IgD-negative memory B cell (primary cell): ENCODE results near the gene SLIT3. TPM values are rescaled to one million over a fixed set of nuclear protein-coding genes. Genes with fewer than 3 reads are reported as not detected.
A peak's percentile ranks its signal among the peaks of the same experiment; 100 is the strongest.

Experiments
- H3K27ac Mint-ChIP-seq, 3 donors: one replicate each; pipeline ENCODE4 v1.8.0; 2020 to 2022; ENCODE audit warnings: mild to moderate bottlenecking in 3 of 3, mixed read lengths in 3 of 3, moderate library complexity in 1 of 3
- H3K27me3 Mint-ChIP-seq: one replicate; pipeline ENCODE4 v1.8.0; 2021; ENCODE audit warnings: mixed read lengths
- H3K36me3 Mint-ChIP-seq: one replicate; pipeline ENCODE4 v1.8.0; 2020; ENCODE audit warnings: mild to moderate bottlenecking, mixed read lengths
- H3K4me1 Mint-ChIP-seq, 3 donors: one replicate each; pipeline ENCODE4 v1.8.0; 2020 to 2022; ENCODE audit warnings: mixed read lengths in 3 of 3, mild to moderate bottlenecking in 1 of 3
- H3K4me3 Mint-ChIP-seq, 4 donors: one replicate each; pipeline ENCODE4 v1.8.0; 2020 to 2022; ENCODE audit warnings: mild to moderate bottlenecking in 4 of 4, mixed read lengths in 4 of 4, moderate library complexity in 3 of 4
- H3K9me3 Mint-ChIP-seq, 3 donors: one replicate each; pipeline ENCODE4 v1.8.0; 2020 to 2021; ENCODE audit warnings: mixed read lengths in 3 of 3, mild to moderate bottlenecking in 1 of 3
- polyA plus RNA-seq: library from polyadenylated mRNA; unstranded; fragments of 300-500 nt; fragmentation: Illumina TruSeq; gene quantifications from one replicate; pipeline ENCODE4 v1.2.3, GENCODE V29; 2021

The SLIT3 gene
- polyA plus RNA-seq, 1 donor from 2014 or later: not detected

DNA sequence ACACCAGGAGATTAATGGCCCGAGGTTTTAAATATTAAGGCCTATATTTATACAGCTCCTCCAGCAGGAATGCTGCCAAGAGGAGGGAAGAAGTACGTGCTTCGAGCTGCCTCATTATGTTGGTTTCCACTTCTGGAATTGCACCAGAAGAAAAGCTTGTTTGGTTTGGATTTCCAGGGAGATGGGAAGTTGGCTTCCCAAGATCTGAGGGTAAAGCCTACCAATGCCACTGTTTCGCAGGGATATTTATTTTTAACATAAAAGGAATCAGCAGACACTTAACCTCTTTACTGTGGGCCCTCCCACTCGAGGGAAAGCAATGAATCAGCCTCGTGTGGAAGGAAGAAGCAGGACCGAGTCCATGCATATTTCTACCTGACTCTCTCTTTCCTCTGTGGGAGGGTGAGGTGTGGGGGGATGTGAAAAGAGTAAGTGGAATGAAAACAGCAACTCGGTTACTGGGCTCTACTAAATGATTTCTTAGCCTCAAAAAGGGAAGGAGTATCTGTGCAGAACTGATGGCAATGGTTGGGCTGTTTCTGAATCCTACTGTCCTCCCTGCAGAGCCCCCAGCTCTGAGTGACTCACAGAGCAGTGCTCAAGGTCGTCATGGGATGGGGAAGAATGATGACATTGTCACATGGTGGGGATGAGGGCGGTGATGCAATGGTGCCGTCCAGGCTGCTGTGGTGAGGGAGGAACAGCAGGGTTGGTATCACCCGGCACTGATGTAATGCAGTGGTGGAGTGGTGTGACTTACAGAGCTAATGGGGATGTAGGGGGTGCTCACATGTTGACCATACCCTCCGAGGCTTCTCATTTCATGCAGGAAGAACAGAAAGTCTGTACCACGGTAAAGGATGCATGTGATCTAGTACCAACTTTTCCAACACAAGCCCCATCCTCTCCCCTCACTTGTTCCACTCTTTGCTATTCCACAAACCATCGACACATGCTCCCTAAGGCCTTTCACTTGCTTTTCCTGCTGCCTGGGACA is 506.8 kb downstream of the SLIT3 start:
- Mint-ChIP-seq H3K27me3 (peaks cover 3% of the 10 kb centered on the region), H3K9me3 (no peaks in the 10 kb centered on the region), H3K27ac (peak overlapping the region in 2 of 3 donors; percentile 18 to 53), H3K36me3 (peaks cover 2% of the 10 kb centered on the region), H3K4me1 (peaks cover 0 to 1% (median 0%) of the 10 kb centered on the region in 3 donors), H3K4me3 (no peak overlapping the region)

GRCh38 chr5:168792678-168793077 is 508.3 kb downstream of the SLIT3 start:
- Mint-ChIP-seq H3K27ac (no peak overlapping the region), H3K4me1 (peaks cover 0 to 1% (median 0%) of the 10 kb centered on the region in 3 donors), H3K36me3 (peaks cover 2% of the 10 kb centered on the region), H3K27me3 (peaks cover 4% of the 10 kb centered on the region), H3K9me3 (no peaks in the 10 kb centered on the region), H3K4me3 (no peak overlapping the region)

DNA sequence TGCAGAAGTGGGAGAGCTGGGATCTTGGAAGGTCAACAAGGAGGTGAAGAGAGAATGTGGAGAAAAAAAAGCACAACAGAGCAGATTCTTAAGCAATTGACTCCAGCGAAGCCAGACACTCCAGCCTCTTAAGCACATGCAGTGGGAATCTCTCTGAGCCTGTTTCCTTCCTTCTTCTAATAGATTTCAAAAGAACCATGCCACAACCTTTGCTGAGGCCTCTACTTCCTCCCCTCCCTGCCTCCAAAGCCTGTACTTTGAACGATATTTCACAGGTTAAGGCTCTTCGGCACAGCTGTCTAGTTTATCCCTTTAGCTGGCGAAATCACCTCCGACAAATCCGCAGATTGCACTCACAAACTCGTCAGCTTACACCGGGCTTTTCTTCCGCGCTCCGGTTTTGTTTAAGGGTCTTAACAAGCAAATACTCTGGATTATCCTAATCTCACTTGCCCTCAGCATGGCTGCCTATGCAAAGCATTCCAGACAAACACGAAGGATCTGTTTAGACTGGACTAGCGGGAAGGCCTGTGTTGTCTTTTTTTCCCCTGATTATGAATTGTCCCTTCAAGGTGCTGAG is 510.2 kb downstream of the SLIT3 start:
- peaks cover 4% of the 10 kb centered on the region for H3K27me3 Mint-ChIP-seq
- peak overlapping the region in 1 of 4 donors; percentile 17 for H3K4me3 Mint-ChIP-seq
- H3K9me3 Mint-ChIP-seq: no peaks in the 10 kb centered on the region
- H3K4me1 Mint-ChIP-seq: peaks cover 0 to 1% (median 0%) of the 10 kb centered on the region in 3 donors
- H3K36me3 Mint-ChIP-seq: peaks cover 2% of the 10 kb centered on the region
- no peak overlapping the region for H3K27ac Mint-ChIP-seq

GRCh38 chr5:168790002-168790635 is 510.8 kb downstream of the SLIT3 start:
- Mint-ChIP-seq H3K9me3 (no peaks in the 10 kb centered on the region), H3K36me3 (no peaks in the 10 kb centered on the region), H3K4me1 (peaks cover 0 to 1% (median 0%) of the 10 kb centered on the region in 3 donors), H3K4me3 (no peak overlapping the region), H3K27me3 (peaks cover 4% of the 10 kb centered on the region), H3K27ac (no peak overlapping the region)

GRCh38 chr5:168788786-168789185 is 512.2 kb downstream of the SLIT3 start:
- Mint-ChIP-seq H3K36me3 (no peaks in the 10 kb centered on the region), H3K9me3 (no peaks in the 10 kb centered on the region), H3K4me1 (no peaks in the 10 kb centered on the region), H3K4me3 (no peak overlapping the region), H3K27me3 (peaks cover 4% of the 10 kb centered on the region), H3K27ac (no peak overlapping the region)

GRCh38 chr5:168788107-168788506 is 512.8 kb downstream of the SLIT3 start:
- no peaks in the 10 kb centered on the region for H3K9me3 Mint-ChIP-seq
- H3K4me3 Mint-ChIP-seq: no peak overlapping the region
- H3K4me1 Mint-ChIP-seq: no peaks in the 10 kb centered on the region
- no peaks in the 10 kb centered on the region for H3K36me3 Mint-ChIP-seq
- H3K27me3 Mint-ChIP-seq: peaks cover 2% of the 10 kb centered on the region
- no peak overlapping the region for H3K27ac Mint-ChIP-seq

DNA sequence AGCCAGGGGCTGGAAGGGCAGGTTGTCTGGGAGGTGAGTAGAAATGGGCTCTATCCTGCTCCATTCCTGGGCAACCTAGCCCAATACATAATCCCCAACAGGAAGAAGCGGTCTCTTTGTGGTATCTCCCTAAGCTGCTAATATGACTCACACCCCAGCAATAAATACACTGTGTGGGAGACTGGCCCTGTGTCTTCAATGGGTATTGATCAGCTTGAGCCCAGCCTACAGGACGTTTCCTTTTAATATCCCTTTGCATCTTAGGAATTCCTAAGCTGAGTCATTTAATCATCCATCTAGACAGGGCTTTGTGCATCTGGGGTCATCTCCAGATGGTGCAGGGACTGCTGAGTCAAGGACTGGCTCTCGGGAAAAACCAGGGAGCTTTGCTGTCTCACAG is 514.8 kb downstream of the SLIT3 start:
- Mint-ChIP-seq H3K27me3 (peaks cover 2% of the 10 kb centered on the region), H3K4me3 (no peak overlapping the region), H3K27ac (no peak overlapping the region), H3K4me1 (no peaks in the 10 kb centered on the region), H3K9me3 (no peaks in the 10 kb centered on the region), H3K36me3 (no peaks in the 10 kb centered on the region)

DNA sequence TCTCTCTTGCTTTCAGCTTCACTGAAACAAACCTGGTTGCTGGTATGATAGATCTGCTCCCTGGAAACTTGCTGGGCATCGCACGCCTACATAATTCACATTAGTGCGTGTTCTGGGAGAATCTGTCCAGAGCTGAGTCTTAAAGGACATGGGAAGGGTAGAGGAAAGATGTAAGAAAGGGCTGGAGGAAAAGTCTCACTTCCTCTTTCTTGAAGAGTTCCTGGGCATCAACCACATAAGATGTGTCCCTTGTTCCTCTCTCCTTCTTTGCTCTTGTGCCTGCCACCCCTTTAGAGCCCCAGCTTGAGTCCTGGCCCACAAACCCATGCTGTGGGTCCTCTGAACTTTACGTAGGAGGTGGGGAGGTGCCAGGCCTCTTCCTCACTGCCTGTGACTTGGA is 516.5 kb downstream of the SLIT3 start:
- peaks cover 2% of the 10 kb centered on the region for H3K27me3 Mint-ChIP-seq
- no peak overlapping the region for H3K4me3 Mint-ChIP-seq
- H3K27ac Mint-ChIP-seq: no peak overlapping the region
- H3K9me3 Mint-ChIP-seq: no peaks in the 10 kb centered on the region
- H3K4me1 Mint-ChIP-seq: no peaks in the 10 kb centered on the region
- H3K36me3 Mint-ChIP-seq: no peaks in the 10 kb centered on the region

DNA sequence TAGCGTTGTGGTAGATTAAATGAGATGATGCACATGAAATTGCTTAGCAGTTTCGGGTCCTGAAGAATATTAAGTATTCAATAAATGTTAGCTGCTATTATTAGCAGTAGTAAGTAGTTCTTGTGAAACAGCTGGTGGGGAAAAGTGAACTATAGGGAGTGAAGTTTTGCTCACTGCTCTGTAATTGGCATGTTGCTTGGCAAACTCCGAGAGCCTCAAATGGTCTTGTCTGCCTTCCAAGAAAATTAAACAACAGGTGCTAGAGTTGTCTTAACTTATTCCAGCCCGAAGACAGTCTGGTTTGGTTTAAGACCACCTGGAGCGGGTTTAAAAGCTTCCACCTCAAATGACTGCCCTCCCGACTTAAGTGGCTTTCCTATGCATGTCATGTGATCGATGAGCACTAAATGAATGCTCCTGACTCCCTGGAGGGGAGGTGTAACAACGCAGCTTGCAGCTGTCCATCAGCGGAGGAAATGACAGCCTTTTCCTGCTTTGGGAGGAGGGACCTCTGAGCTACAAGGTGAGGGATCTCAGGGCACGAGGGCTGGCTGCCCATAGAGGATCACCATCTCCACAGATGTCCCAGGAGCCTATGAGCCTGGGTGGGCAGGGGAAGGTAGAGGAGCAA is 518.9 kb downstream of the SLIT3 start:
- Mint-ChIP-seq H3K4me1 (no peaks in the 10 kb centered on the region), H3K4me3 (no peak overlapping the region), H3K9me3 (no peaks in the 10 kb centered on the region), H3K27ac (no peak overlapping the region), H3K27me3 (no peaks in the 10 kb centered on the region), H3K36me3 (no peaks in the 10 kb centered on the region)

DNA sequence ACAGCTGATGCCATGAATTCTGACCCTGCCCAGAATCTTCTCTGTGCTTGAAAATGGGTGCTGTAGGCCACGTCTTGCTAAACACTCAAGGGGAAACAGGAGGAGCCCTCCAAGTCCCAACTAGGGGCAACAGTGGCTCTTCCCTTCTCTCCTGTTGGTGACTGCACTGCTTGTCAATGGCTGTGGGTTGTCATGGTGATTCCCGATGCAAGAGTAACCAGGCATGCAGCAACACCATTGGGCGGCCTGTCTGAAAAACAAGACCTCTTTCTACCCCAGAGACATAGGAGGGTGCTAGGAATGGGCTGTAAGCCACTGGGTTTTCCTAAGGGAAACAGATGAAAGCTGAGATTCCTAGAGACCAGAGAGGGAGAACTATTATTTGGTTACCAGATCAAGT is 520.1 kb downstream of the SLIT3 start:
- H3K27ac Mint-ChIP-seq: no peak overlapping the region
- H3K4me3 Mint-ChIP-seq: no peak overlapping the region
- no peaks in the 10 kb centered on the region for H3K36me3 Mint-ChIP-seq
- H3K4me1 Mint-ChIP-seq: no peaks in the 10 kb centered on the region
- H3K9me3 Mint-ChIP-seq: no peaks in the 10 kb centered on the region
- H3K27me3 Mint-ChIP-seq: no peaks in the 10 kb centered on the region

DNA sequence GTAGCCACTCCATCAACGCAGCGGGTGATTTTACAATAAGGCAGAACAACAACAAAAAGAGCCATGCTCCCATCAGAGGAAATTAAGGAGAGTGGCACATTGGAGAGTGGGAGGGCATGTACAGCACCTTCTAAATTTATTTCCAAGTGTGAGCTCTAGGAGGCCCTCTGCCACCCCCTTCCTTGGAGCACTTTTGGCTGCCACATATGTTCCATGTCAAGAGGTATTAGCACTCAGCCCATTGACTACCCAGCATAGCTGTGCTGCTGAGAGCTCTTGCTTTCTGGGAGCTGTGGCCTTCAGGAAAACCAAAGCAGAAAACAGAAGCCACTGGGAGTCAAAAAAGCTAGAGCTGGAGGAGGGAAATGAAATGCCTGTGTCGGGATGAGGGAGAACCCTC is 521.6 kb downstream of the SLIT3 start:
- Mint-ChIP-seq H3K27ac (no peak overlapping the region), H3K27me3 (no peaks in the 10 kb centered on the region), H3K9me3 (no peaks in the 10 kb centered on the region), H3K4me3 (no peak overlapping the region), H3K36me3 (no peaks in the 10 kb centered on the region), H3K4me1 (no peaks in the 10 kb centered on the region)

DNA sequence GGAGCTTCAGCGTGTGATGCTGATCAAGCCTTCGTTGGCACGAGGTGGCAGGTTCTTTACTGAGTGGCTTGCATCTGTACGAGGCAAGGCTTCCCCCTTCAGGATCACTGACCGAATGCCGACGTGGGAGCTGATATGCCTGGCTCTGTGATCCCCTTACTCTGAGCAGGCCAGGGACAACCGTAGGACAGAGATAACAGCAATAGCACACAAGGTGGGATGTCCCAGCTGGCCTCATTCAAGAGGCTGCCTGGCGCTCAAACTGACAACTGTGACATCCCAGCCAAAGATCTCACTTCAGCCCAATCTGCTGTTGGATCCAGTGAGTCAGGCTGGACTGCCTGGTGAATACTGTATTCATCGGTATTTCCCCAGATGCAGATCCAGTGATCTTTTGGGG is 522.4 kb downstream of the SLIT3 start:
- Mint-ChIP-seq H3K27ac (no peak overlapping the region), H3K9me3 (no peaks in the 10 kb centered on the region), H3K4me1 (no peaks in the 10 kb centered on the region), H3K36me3 (no peaks in the 10 kb centered on the region), H3K4me3 (no peak overlapping the region), H3K27me3 (peaks cover 1% of the 10 kb centered on the region)

DNA sequence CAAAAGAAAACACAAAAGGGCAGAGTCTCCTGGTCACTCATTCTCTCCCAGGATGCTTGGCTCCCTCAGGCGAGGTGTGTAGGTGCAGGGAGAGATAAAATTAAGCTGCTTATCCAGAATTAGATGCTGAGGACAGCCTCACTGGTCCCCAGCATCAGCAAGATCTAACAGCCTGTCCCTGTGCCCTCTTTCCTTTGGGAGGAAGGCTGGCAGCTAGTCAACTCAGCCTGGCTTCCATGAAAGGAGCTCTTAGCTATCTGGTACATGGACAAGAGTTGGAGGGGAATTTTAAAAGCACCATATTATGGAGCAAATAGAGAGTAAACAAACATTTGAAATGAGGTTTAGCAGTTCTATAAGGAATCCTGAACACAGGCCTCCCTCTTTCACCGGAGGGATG is 523.3 kb downstream of the SLIT3 start:
- peaks cover 1% of the 10 kb centered on the region for H3K27me3 Mint-ChIP-seq
- no peak overlapping the region for H3K27ac Mint-ChIP-seq
- H3K4me3 Mint-ChIP-seq: no peak overlapping the region
- H3K36me3 Mint-ChIP-seq: no peaks in the 10 kb centered on the region
- no peaks in the 10 kb centered on the region for H3K9me3 Mint-ChIP-seq
- no peaks in the 10 kb centered on the region for H3K4me1 Mint-ChIP-seq

- no peaks in the 10 kb centered on the region for H3K36me3 Mint-ChIP-seq
- H3K27ac Mint-ChIP-seq: no peak overlapping the region
- no peaks in the 10 kb centered on the region for H3K9me3 Mint-ChIP-seq
- H3K27me3 Mint-ChIP-seq: peaks cover 1% of the 10 kb centered on the region
- no peaks in the 10 kb centered on the region for H3K4me1 Mint-ChIP-seq
- H3K4me3 Mint-ChIP-seq: no peak overlapping the region
These were observed 524.9 kb downstream of the SLIT3 start for GRCh38 chr5:168776070-168776469.

- Mint-ChIP-seq H3K4me1 (no peaks in the 10 kb centered on the region), H3K9me3 (peaks cover 0 to 4% (median 2%) of the 10 kb centered on the region in 3 donors), H3K36me3 (no peaks in the 10 kb centered on the region), H3K27ac (no peak overlapping the region), H3K27me3 (peaks cover 1% of the 10 kb centered on the region), H3K4me3 (no peak overlapping the region)
These were observed 527.7 kb downstream of the SLIT3 start for GRCh38 chr5:168773226-168773625.
